Retinal pigment epithelial cell (primary cell): ENCODE results near the gene ASCL5.

Experiments used
- DNase-seq: peaks from one replicate; pipeline ENCODE4 v3.0.0-alpha.2; 2010; ENCODE audit warnings: low read depth
- H3K4me3 ChIP-seq: 2 replicates; pipeline ENCODE4 v1.5.1; 2011; ENCODE audit warnings: mild to moderate bottlenecking, low read length, control low read depth, moderate library complexity
- TF ChIP-seq, protein P1 (sequence below): conservative IDR thresholded peaks from 2 replicates; pipeline ENCODE4 v1.5.1; 2011; ENCODE audit warnings: low read depth, low read length, control low read depth, inconsistent platforms

Gene ASCL5

GRCh38 chr1:201139756-201140155 lies 12.8 kb upstream of the ASCL5 start:
- no peak for DNase-seq
- TF ChIP-seq, protein P1, sequence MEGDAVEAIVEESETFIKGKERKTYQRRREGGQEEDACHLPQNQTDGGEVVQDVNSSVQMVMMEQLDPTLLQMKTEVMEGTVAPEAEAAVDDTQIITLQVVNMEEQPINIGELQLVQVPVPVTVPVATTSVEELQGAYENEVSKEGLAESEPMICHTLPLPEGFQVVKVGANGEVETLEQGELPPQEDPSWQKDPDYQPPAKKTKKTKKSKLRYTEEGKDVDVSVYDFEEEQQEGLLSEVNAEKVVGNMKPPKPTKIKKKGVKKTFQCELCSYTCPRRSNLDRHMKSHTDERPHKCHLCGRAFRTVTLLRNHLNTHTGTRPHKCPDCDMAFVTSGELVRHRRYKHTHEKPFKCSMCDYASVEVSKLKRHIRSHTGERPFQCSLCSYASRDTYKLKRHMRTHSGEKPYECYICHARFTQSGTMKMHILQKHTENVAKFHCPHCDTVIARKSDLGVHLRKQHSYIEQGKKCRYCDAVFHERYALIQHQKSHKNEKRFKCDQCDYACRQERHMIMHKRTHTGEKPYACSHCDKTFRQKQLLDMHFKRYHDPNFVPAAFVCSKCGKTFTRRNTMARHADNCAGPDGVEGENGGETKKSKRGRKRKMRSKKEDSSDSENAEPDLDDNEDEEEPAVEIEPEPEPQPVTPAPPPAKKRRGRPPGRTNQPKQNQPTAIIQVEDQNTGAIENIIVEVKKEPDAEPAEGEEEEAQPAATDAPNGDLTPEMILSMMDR: no peak
- H3K4me3 ChIP-seq: no peak overlapping the region

DNA sequence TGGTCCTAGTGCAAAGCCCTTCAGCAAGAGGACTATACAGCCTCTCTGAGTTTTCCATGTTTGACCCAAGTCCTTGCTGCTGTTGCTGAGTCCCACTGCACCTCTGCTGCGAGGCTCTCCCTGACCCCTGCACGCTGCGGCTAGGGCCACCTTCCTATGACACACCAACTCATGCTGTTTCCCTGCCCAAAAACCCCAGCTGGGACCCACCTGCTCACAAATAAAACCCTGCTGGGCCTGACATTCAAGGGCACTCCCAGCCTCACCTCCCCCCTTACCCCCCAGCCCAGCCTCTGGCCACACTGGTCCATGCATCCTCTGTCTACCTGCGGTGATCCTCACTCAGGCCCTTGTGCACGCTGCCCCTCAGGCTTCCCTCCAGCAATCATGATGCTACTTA lies 12.3 kb upstream of the ASCL5 start:
- no peak overlapping the region for H3K4me3 ChIP-seq
- TF ChIP-seq, protein P1: no peak
- DNase-seq: no peak

DNA sequence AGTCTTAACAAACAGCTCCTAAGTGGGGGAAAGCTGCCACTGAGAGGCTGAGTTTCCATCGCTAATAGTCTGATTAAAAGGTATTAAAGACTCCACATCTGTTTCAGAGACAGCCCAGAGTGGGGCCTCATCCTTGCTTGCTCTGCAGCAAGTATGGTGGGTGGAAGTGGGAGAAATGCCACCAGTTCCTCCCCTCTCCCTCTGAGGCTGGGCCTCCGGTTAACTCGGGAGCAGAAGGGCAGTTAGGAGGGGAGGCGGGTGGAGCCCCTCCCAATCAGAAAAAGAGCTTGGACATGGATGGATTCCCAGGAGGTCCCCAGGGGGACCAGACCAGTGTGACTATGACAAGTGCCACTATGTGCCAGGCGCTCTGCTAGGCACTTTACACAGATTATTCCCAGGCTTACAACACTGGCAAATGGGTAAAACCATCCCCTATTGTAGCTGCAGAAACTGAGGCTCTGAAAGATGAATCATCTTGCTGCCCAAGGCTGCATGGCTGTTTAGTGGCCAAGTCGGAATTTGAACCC lies 11.4 kb upstream of the ASCL5 start:
- TF ChIP-seq, protein P1: no peak
- no peak for DNase-seq
- no peak overlapping the region for H3K4me3 ChIP-seq

DNA sequence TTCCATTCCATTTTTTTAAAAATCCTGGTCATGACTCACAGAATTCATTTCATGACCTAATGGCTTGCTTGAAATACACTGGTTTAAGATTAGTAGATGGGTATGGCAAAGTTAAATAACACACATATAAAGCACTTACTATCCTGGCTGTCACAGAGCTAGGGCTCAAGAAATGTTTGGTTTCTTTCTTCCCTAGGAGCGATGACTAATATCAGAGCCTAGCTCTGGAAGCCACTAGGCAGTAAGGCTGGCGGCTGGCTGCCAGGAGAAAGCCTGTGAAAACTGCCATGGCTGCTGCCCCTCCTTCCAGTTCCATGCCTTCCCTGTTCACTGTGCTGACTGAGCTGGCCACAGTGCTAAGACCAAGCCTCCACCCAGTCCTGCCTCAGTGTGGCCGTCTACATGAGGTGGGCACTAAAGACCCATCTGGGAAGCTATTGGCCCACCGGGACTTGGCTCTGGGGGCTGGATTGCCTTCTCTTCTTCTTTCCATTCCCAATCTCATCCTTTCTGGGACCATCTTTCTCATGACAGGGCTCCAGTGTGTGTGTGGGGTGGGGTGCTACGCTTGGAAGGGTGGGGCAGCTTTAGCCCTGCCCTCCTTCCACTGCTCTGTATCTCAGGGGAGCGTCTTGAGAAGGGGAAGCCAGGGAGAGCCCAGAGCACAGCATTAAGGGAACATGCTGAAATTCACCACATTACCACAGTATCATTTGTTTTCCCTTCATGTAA lies 10.8 kb upstream of the ASCL5 start:
- no peak overlapping the region for H3K4me3 ChIP-seq
- TF ChIP-seq, protein P1: no peak
- peak; percentile 85 for DNase-seq

GRCh38 chr1:201137024-201137392 lies 10.0 kb upstream of the ASCL5 start:
- TF ChIP-seq, protein P1: no peak
- no peak overlapping the region for H3K4me3 ChIP-seq
- no peak for DNase-seq

DNA sequence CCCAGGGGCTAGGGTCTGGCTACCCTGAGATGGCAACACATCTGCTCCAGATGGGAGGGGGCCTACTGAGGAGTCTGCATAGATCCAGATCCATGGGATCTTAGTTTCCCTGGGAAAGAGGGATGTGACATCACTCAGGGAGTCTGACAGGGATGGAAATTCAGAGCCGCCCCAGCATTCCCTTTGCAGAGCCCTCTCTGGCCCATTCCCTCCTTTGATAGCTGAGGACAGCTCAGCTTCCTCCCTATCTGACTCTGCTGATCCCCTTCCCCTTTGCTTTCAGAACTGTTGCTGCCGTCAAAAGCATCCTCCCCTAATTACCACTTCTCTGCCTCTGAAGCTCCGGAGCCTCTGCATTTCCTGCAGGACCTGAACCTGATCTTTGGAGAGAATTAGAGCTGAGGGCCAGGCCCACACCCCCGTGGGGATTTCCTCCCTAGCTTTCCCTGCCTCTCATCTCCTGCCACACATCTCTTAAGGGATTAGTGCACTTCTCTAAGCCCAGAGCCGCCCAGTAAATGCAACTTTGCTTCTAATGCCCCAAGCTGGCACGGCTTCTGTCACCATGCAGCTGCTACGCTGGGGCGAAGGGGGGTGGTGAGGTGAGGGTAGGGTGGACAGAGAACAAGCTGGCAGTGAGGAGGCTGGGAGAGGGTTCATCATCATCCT lies 9.5 kb upstream of the ASCL5 start:
- no peak overlapping the region for H3K4me3 ChIP-seq
- TF ChIP-seq, protein P1: no peak
- DNase-seq: peak; percentile 55

- TF ChIP-seq, protein P1: no peak
- no peak for DNase-seq
- no peak overlapping the region for H3K4me3 ChIP-seq
These were observed 7.4 kb upstream of the ASCL5 start for GRCh38 chr1:201134405-201134804.
